Neural cell (in vitro differentiated cells): ENCODE data around the gene LRRC31. TPM values are rescaled to one million over a fixed set of nuclear protein-coding genes. Genes with fewer than 3 reads are reported as not detected.

Experiments
- H2AFZ ChIP-seq: fragments of 200-600, 300-800 bp; sonication (generic), shearing (Covaris generic); 2 replicates; pipeline ENCODE4 v1.6.0; 2014; ENCODE audit warnings: low read depth, mild to moderate bottlenecking, antibody characterized with exemption, low read length, moderate library complexity
- H3F3A ChIP-seq: fragments of 200-600 bp; shearing (Covaris generic); 2 replicates; pipeline ENCODE4 v1.6.1; 2016; ENCODE audit warnings: mild to moderate bottlenecking, moderate library complexity, mixed read lengths, antibody characterized with exemption, low read length; ENCODE audit not compliant: insufficient read depth, poor library complexity, severe bottlenecking
- H3K27ac ChIP-seq: fragments of 200-600, 300-800 bp; sonication (generic), shearing (Covaris generic); 2 replicates; pipeline ENCODE4 v1.5.1; 2014; ENCODE audit warnings: mild to moderate bottlenecking, low read length, moderate library complexity
- H3K27me3 ChIP-seq: fragments of 300-800, 200-600 bp; sonication (generic), shearing (Covaris generic); 2 replicates; pipeline ENCODE4 v1.6.0; 2014; ENCODE audit warnings: mild to moderate bottlenecking, low read depth, low read length, moderate library complexity; ENCODE audit not compliant: insufficient read depth
- H3K36me3 ChIP-seq: fragments of 300-800, 200-600 bp; sonication (generic), shearing (Covaris generic); 2 replicates; pipeline ENCODE4 v1.5.1; 2014; ENCODE audit warnings: mild to moderate bottlenecking, antibody characterized with exemption, low read length, moderate library complexity; ENCODE audit not compliant: insufficient read depth
- H3K4me2 ChIP-seq: fragments of 300-800, 200-600 bp; sonication (generic), shearing (Covaris generic); 2 replicates; pipeline ENCODE4 v1.6.0; 2014; ENCODE audit warnings: mild to moderate bottlenecking, low read length
- H3K4me3 ChIP-seq: fragments of 300-800, 200-600 bp; sonication (generic), shearing (Covaris generic); 2 replicates; pipeline ENCODE4 v1.5.1; 2014; ENCODE audit warnings: mild to moderate bottlenecking, low read length, moderate library complexity
- H3K79me2 ChIP-seq: fragments of 200-600 bp; shearing (Covaris generic); replicated peaks from 2 replicates; pipeline ENCODE4 v1.6.0; 2014; ENCODE audit warnings: mild to moderate bottlenecking, low read length, moderate library complexity; ENCODE audit not compliant: insufficient read depth
- H3K9ac ChIP-seq: fragments of 300-800, 200-600 bp; sonication (generic), shearing (Covaris generic); 2 replicates; pipeline ENCODE4 v1.6.1; 2016; ENCODE audit warnings: mild to moderate bottlenecking, low read length, mixed read lengths
- H3K9me2 ChIP-seq: fragments of 200-600 bp; shearing (Covaris generic); 2 replicates; pipeline ENCODE4 v1.6.1; 2016; ENCODE audit warnings: mild to moderate bottlenecking, low read length, mixed read lengths; ENCODE audit not compliant: insufficient read depth
- H3K9me3 ChIP-seq: fragments of 200-600, 300-800 bp; sonication (generic), shearing (Covaris generic); 2 replicates; pipeline ENCODE4 v1.6.1; 2016; ENCODE audit warnings: mild to moderate bottlenecking, mixed run types, low read length, moderate library complexity, mixed read lengths
- H4K20me1 ChIP-seq: fragments of 200-600 bp; shearing (Covaris generic); 2 replicates; pipeline ENCODE4 v1.6.1; 2016; ENCODE audit warnings: mild to moderate bottlenecking, mixed run types; ENCODE audit not compliant: insufficient read depth
- EP300 ChIP-seq: fragments of 450-650 bp; conservative IDR thresholded peaks from 2 replicates; pipeline ENCODE4 v1.6.1; 2014; ENCODE audit warnings: antibody characterized with exemption, mild to moderate bottlenecking, moderate library complexity; ENCODE audit not compliant: poor library complexity, severe bottlenecking
- EZH2 ChIP-seq: fragments of 200-600, 300-800 bp; shearing (Covaris generic), sonication (generic); IDR thresholded peaks from 2 replicates; pipeline ENCODE4 v1.6.1; 2014; ENCODE audit warnings: antibody characterized with exemption, low read length, borderline replicate concordance, mild to moderate bottlenecking; ENCODE audit not compliant: insufficient read depth, poor library complexity, severe bottlenecking
- MXI1 ChIP-seq: fragments of 450-650 bp; conservative IDR thresholded peaks from 2 replicates; pipeline ENCODE4 v1.6.1; 2014; ENCODE audit warnings: antibody characterized with exemption, mild to moderate bottlenecking; ENCODE audit not compliant: poor library complexity, severe bottlenecking
- POLR2AphosphoS5 ChIP-seq: IDR thresholded peaks from 2 replicates; pipeline ENCODE4 v1.6.1; 2012
- RAD21 ChIP-seq: fragments of 450-650 bp; conservative IDR thresholded peaks from 2 replicates; pipeline ENCODE4 v1.6.1; 2014; ENCODE audit warnings: antibody characterized with exemption, mild to moderate bottlenecking, moderate library complexity
- SMC3 ChIP-seq: fragments of 450-650 bp; conservative IDR thresholded peaks from 2 replicates; pipeline ENCODE4 v1.6.1; 2014; ENCODE audit warnings: antibody characterized with exemption, mild to moderate bottlenecking, moderate library complexity; ENCODE audit not compliant: poor library complexity
- TAF1 ChIP-seq: IDR thresholded peaks from 2 replicates; pipeline ENCODE4 v1.6.1; 2012; ENCODE audit warnings: low read depth
- polyA plus RNA-seq: library from polyadenylated mRNA; depleted of rRNA; stranded (reverse); fragments of >200 nt; gene quantifications from 2 replicates; pipeline ENCODE4 v1.2.3, GENCODE V29; 2014
- TF ChIP-seq, protein P1 (sequence below): IDR thresholded peaks from 2 replicates; pipeline ENCODE4 v1.6.1; 2012; ENCODE audit warnings: borderline replicate concordance
- TF ChIP-seq, protein P2 (sequence below): fragments of 450-650 bp; IDR thresholded peaks from 2 replicates; pipeline ENCODE4 v1.5.1; 2014; ENCODE audit warnings: antibody characterized with exemption, mild to moderate bottlenecking, moderate library complexity; ENCODE audit not compliant: poor library complexity, severe bottlenecking

LRRC31 gene
- polyA plus RNA-seq, 1 donor from 2014 or later = not detected

DNA sequence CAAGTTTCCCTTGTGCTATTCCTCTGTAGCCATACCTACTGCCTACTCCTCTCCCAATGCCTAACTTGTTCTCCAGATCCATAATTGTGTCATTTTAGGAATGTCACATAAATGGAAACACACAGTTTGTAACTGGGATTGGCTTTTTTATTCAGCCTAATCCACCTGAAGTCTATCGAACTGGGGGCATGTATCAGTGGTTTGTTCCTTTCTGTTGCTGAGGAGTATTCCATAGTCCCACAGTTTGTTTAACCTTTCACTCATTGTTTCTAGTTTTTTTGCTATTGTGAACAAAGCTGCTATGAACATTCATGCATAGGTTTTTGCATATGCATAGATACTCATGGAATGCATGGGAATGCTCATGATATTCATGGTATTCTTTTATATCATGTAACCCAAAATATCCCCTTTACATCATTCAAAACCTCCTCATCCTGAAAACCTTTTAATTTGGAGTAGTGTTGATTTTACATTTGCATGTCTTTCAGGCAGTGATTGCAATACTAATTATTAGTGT is 31.2 kb downstream of the LRRC31 start:
- H4K20me1 ChIP-seq = no peaks in the 10 kb centered on the region
- TF ChIP-seq, protein P1, sequence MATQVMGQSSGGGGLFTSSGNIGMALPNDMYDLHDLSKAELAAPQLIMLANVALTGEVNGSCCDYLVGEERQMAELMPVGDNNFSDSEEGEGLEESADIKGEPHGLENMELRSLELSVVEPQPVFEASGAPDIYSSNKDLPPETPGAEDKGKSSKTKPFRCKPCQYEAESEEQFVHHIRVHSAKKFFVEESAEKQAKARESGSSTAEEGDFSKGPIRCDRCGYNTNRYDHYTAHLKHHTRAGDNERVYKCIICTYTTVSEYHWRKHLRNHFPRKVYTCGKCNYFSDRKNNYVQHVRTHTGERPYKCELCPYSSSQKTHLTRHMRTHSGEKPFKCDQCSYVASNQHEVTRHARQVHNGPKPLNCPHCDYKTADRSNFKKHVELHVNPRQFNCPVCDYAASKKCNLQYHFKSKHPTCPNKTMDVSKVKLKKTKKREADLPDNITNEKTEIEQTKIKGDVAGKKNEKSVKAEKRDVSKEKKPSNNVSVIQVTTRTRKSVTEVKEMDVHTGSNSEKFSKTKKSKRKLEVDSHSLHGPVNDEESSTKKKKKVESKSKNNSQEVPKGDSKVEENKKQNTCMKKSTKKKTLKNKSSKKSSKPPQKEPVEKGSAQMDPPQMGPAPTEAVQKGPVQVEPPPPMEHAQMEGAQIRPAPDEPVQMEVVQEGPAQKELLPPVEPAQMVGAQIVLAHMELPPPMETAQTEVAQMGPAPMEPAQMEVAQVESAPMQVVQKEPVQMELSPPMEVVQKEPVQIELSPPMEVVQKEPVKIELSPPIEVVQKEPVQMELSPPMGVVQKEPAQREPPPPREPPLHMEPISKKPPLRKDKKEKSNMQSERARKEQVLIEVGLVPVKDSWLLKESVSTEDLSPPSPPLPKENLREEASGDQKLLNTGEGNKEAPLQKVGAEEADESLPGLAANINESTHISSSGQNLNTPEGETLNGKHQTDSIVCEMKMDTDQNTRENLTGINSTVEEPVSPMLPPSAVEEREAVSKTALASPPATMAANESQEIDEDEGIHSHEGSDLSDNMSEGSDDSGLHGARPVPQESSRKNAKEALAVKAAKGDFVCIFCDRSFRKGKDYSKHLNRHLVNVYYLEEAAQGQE = no peak
- TF ChIP-seq TAF1 (no peak), POLR2AphosphoS5 (no peak), SMC3 (no peak), MXI1 (no peak), EZH2 (no peak), EP300 (no peak), RAD21 (no peak)
- TF ChIP-seq, protein P2, sequence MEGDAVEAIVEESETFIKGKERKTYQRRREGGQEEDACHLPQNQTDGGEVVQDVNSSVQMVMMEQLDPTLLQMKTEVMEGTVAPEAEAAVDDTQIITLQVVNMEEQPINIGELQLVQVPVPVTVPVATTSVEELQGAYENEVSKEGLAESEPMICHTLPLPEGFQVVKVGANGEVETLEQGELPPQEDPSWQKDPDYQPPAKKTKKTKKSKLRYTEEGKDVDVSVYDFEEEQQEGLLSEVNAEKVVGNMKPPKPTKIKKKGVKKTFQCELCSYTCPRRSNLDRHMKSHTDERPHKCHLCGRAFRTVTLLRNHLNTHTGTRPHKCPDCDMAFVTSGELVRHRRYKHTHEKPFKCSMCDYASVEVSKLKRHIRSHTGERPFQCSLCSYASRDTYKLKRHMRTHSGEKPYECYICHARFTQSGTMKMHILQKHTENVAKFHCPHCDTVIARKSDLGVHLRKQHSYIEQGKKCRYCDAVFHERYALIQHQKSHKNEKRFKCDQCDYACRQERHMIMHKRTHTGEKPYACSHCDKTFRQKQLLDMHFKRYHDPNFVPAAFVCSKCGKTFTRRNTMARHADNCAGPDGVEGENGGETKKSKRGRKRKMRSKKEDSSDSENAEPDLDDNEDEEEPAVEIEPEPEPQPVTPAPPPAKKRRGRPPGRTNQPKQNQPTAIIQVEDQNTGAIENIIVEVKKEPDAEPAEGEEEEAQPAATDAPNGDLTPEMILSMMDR = no peak
- H3K4me3 ChIP-seq = no peak overlapping the region

DNA sequence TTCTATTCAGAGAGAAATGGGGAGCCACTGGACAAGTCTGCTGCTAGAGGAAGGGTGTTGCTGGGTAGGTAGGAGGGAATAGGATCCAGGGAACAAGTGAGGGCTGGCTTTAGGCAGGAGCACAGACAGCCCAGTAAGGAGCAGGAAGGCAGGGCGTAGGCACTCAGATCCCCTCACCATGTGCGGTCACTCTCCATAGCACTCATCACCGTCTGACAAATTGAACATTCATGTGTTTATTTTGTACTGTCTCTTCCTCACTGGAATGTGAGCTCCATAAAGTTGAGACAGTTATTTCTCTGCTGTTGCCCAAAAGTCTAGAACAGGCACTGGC is 32.8 kb downstream of the LRRC31 start:
- no peaks in the 10 kb centered on the region for H3K9me3 ChIP-seq
- no peaks in the 10 kb centered on the region for H4K20me1 ChIP-seq
- H3K4me3 ChIP-seq = no peak overlapping the region
- TF ChIP-seq EP300 (no peak), EZH2 (no peak), POLR2AphosphoS5 (no peak), MXI1 (no peak), SMC3 (no peak), RAD21 (no peak), TAF1 (no peak)
- TF ChIP-seq, protein P1 = no peak
- TF ChIP-seq, protein P2 = no peak
- H3K9me2 ChIP-seq = no peaks in the 10 kb centered on the region
- no peak overlapping the region for H3K4me2 ChIP-seq
- H2AFZ ChIP-seq = no peak overlapping the region
- no peaks in the 10 kb centered on the region for H3K79me2 ChIP-seq
- H3K9ac ChIP-seq = no peak overlapping the region
- no peak overlapping the region for H3K27ac ChIP-seq
- H3K27me3 ChIP-seq = no peaks in the 10 kb centered on the region
- no peaks in the 10 kb centered on the region for H3F3A ChIP-seq
- no peaks in the 10 kb centered on the region for H3K36me3 ChIP-seq

More for the DNA sequence above, 31.2 kb downstream of the LRRC31 start:
- H3K4me2 ChIP-seq = no peak overlapping the region
- no peaks in the 10 kb centered on the region for H3K36me3 ChIP-seq
- no peak overlapping the region for H3K9ac ChIP-seq
- no peaks in the 10 kb centered on the region for H3K79me2 ChIP-seq
- no peak overlapping the region for H2AFZ ChIP-seq
- H3K9me3 ChIP-seq = no peaks in the 10 kb centered on the region
- H3K27ac ChIP-seq = no peak overlapping the region
- no peaks in the 10 kb centered on the region for H3K27me3 ChIP-seq
- H3K9me2 ChIP-seq = no peaks in the 10 kb centered on the region
- H3F3A ChIP-seq = no peaks in the 10 kb centered on the region
